Smooth muscle cell (in vitro differentiated cells): ENCODE measurements around the gene BANP. TPM values are rescaled to one million over a fixed set of nuclear protein-coding genes. Genes with fewer than 3 reads are reported as not detected.
"Not testable (repeated sequence)": the region's sequence is repeated elsewhere in the genome, so short reads cannot be mapped to it uniquely, and the experiment has no call there.

Source experiments
- DNase-seq: peaks from one replicate; lab custom pipeline; 2025; ENCODE audit not compliant: unreplicated experiment; lab: John Stamatoyannopoulos, UW
- H2AFZ ChIP-seq: fragments of 200-600 bp; sonication (generic); 2 replicates; pipeline ENCODE4 v1.6.0; 2016; ENCODE audit warnings: antibody characterized with exemption, low read depth, mild to moderate bottlenecking
- H3F3A ChIP-seq: fragments of 200-600 bp; sonication (generic); 2 replicates; pipeline ENCODE4 v1.6.0; 2017; ENCODE audit warnings: antibody characterized with exemption, low read depth
- H3K27ac ChIP-seq: fragments of 200-600 bp; sonication (generic); 2 replicates; pipeline ENCODE4 v1.5.1; 2016; ENCODE audit warnings: low read depth, mild to moderate bottlenecking
- H3K27me3 ChIP-seq: fragments of 200-600 bp; sonication (generic); 2 replicates; pipeline ENCODE4 v1.6.1; 2016; ENCODE audit warnings: low read depth, mild to moderate bottlenecking
- H3K36me3 ChIP-seq: fragments of 200-600 bp; sonication (generic); 2 replicates; pipeline ENCODE4 v1.5.1; 2016; ENCODE audit warnings: low read depth
- H3K4me1 ChIP-seq: fragments of 200-600 bp; sonication (generic); 2 replicates; pipeline ENCODE4 v1.5.1; 2016; ENCODE audit warnings: low read depth
- H3K4me2 ChIP-seq: fragments of 200-600 bp; sonication (generic); 2 replicates; pipeline ENCODE4 v1.6.0; 2016; ENCODE audit warnings: mild to moderate bottlenecking
- H3K4me3 ChIP-seq: fragments of 200-600 bp; sonication (generic); 2 replicates; pipeline ENCODE4 v1.5.1; 2016; ENCODE audit warnings: mild to moderate bottlenecking
- H3K79me2 ChIP-seq: fragments of 200-600 bp; sonication (generic); 2 replicates; pipeline ENCODE4 v1.6.0; 2016; ENCODE audit warnings: low read depth, mild to moderate bottlenecking
- H3K9ac ChIP-seq: fragments of 200-600 bp; sonication (generic); 2 replicates; pipeline ENCODE4 v1.6.0; 2016; ENCODE audit warnings: low read depth
- H3K9me3 ChIP-seq: fragments of 200-600 bp; sonication (generic); replicated peaks from 2 replicates; pipeline ENCODE4 v1.5.1; 2016; ENCODE audit warnings: low read depth
- H4K20me1 ChIP-seq: fragments of 200-600 bp; sonication (generic); 2 replicates; pipeline ENCODE4 v1.6.0; 2016; ENCODE audit warnings: low read depth
- CTCF ChIP-seq: fragments of 200-600 bp; sonication (generic); IDR thresholded peaks from 2 replicates; pipeline ENCODE4 v1.5.1; 2017; ENCODE audit warnings: borderline replicate concordance, mild to moderate bottlenecking, antibody characterized with exemption; ENCODE audit not compliant: insufficient read depth, poor library complexity, severe bottlenecking
- WGBS: methylation state at CpG from one replicate; pipeline ENCODE4 v1.1.7; 2016; ENCODE audit warnings: low lambda C conversion rate; 5-methylcytosine and 5-hydroxymethylcytosine counted together
- polyA plus RNA-seq: library from polyadenylated mRNA; unstranded; fragments of >200 nt; fragmentation: Nextera tagmentation; extraction: Ambion mirVana; gene quantifications from 2 replicates; pipeline ENCODE4 v1.2.1, GENCODE V29; 2016
- total RNA-seq: library from RNA; depleted of rRNA; stranded (reverse); fragments of >200 nt; gene quantifications from 2 replicates; pipeline ENCODE4 v1.2.3, GENCODE V29; 2014

BANP gene
- total and polyA plus RNA-seq, 2 experiments from 2014 or later: 11.5 to 19.5 TPM

- Histone ChIP-seq H4K20me1 (peaks cover 23% of the 10 kb centered on the region), H3K4me1 (peaks cover 6% of the 10 kb centered on the region), H3K4me2 (no peak overlapping the region), H3F3A (no peaks in the 10 kb centered on the region), H3K9ac (no peak overlapping the region), H3K27me3 (no peaks in the 10 kb centered on the region), H3K9me3 (no peaks in the 10 kb centered on the region), H3K4me3 (no peak overlapping the region), H3K36me3 (no peaks in the 10 kb centered on the region), H3K79me2 (no peaks in the 10 kb centered on the region), H3K27ac (no peak overlapping the region), H2AFZ (no peak overlapping the region)
- TF ChIP-seq CTCF: no peak
- WGBS: 96% methylated on average over 51 of the region's 51 CpGs
- DNase-seq: no peak
These were observed 76.0 kb downstream of the BANP start for GRCh38 chr16:88026964-88027938.

GRCh38 chr16:88028177-88028930, 77.1 kb downstream of the BANP start:
- H3K9me3 ChIP-seq, H3K27ac ChIP-seq, DNase-seq, H3K27me3 ChIP-seq, H3K9ac ChIP-seq, H3K4me1 ChIP-seq, H3K36me3 ChIP-seq, H3K4me2 ChIP-seq, H3K79me2 ChIP-seq, H3K4me3 ChIP-seq, H3F3A ChIP-seq, H2AFZ ChIP-seq: not testable (repeated sequence)
- 85% methylated on average over 13 of the region's 13 CpGs for WGBS
- H4K20me1 ChIP-seq: peaks cover 14% of the 10 kb centered on the region

GRCh38 chr16:88030498-88030897, 79.3 kb downstream of the BANP start:
- H3K9ac ChIP-seq: no peak overlapping the region
- H3F3A ChIP-seq: no peaks in the 10 kb centered on the region
- DNase-seq: no peak
- no peaks in the 10 kb centered on the region for H3K27me3 ChIP-seq
- H3K4me3 ChIP-seq: no peak overlapping the region
- no peaks in the 10 kb centered on the region for H3K4me1 ChIP-seq
- H3K4me2 ChIP-seq: no peak overlapping the region
- H2AFZ ChIP-seq: no peak overlapping the region
- peaks cover 3% of the 10 kb centered on the region for H4K20me1 ChIP-seq
- TF ChIP-seq CTCF: no peak
- no peak overlapping the region for H3K27ac ChIP-seq
- 90% methylated on average over 8 of the region's 8 CpGs for WGBS
- H3K79me2 ChIP-seq: no peaks in the 10 kb centered on the region
- no peaks in the 10 kb centered on the region for H3K36me3 ChIP-seq
- H3K9me3 ChIP-seq: no peaks in the 10 kb centered on the region

GRCh38 chr16:88030961-88031360, 79.7 kb downstream of the BANP start:
- not testable (repeated sequence) for H3F3A ChIP-seq, H3K9me3 ChIP-seq, DNase-seq, H3K27me3 ChIP-seq, H3K4me1 ChIP-seq, H3K9ac ChIP-seq, H3K79me2 ChIP-seq, H3K4me3 ChIP-seq, H3K27ac ChIP-seq, H3K36me3 ChIP-seq, H4K20me1 ChIP-seq, H2AFZ ChIP-seq, H3K4me2 ChIP-seq
- 96% methylated on average over 9 of the region's 9 CpGs for WGBS

GRCh38 chr16:88033003-88033740, 81.9 kb downstream of the BANP start:
- H3K79me2 ChIP-seq, H3K4me2 ChIP-seq, H3K9ac ChIP-seq, H3K36me3 ChIP-seq, H2AFZ ChIP-seq, H3K4me3 ChIP-seq, H3K27me3 ChIP-seq, H4K20me1 ChIP-seq, H3K27ac ChIP-seq, H3F3A ChIP-seq, DNase-seq, H3K4me1 ChIP-seq, H3K9me3 ChIP-seq: not testable (repeated sequence)
- WGBS: 97% methylated on average over 29 of the region's 30 CpGs
